CD4-positive, alpha-beta T cell treated with Interleukin-15 for 4 hours (primary cell): ENCODE data around the gene OMP.

ENCODE experiments used
- DNase-seq: peaks from one replicate; pipeline ENCODE4 v3.0.0-alpha.2; 2020; ENCODE audit warnings: low spot score

Gene OMP

GRCh38 chr11:77104727-77105126 lies 2.1 kb downstream of the OMP start:
- DNase-seq, result no peak

DNA sequence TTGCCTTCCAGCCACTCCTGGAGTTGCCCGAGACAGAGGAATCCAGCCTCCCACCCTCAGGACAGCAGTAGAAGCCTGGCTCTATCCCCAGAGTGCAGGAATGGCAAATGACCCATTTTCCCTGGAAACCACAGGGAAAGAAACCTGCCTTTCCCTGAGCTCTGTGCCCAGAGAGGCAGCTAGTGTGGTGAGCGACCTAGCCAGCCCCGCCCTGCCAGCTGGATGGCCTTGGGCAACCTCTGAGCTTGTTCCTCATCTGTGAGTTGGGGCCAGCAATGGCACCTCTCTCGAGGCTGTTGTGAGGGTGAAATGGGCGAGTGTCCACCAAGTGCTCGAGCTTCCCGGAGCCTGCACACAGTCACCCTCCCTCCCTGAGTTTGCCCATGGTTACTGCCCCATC lies 3.7 kb downstream of the OMP start:
- no peak for DNase-seq

DNA sequence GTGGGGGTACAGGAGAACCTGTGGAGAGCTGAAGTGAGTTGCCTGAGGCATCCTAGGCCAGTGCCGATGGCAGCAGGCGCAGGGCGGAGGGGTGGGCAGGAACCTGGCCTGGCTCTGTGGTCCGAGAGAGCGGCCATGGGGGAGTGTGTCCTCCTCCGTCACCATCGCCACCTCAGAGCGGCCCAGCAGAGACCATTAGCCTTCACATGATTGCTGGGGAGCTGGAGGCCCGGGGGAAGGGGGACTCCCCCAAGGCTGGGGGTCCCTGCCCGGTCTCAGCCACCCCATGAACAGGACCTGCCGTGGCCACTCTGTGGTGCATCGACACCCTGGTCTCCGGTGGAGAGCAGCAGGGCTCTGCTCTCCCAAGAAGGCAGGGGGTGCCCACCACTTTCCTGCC lies 4.1 kb downstream of the OMP start:
- no peak for DNase-seq

DNA sequence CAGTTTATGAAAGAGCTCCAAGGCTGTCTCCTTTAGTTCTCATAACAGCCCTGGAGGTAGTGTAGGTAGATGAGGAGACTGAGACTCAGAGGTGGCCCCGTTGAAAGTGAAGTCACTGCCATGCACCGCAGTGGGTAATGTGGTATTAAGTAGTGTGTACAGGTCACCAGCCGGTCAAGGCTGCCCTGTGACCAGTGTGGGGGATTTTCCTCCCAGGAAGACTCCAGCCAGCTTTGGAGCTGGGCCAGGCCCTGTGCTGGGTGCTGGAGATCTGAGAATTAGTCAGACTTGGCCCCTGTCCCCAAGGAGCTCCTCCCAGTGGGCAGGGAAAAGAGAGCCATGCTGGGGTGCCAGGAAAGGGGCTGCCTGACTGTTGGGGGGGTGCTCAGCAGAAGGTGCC lies 5.3 kb downstream of the OMP start:
- DNase-seq, result no peak

DNA sequence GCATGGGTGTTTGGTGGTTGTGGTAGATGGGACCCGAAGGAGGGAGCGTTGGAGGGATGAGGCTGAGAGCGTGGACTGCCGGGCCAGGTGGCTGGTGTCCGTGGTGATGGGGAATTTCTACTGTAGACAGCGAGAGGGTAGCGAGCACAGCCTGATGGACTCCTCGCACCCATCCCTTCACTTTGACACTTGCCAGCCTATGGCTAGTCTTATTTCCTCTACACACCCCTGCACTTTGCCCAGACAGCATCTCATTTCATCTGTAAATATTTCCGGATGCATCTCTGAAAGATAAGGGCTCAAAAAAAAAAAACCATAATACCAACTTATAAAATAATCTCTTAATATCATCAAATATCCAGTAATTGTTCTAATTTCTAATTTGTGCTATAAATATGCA lies 5.8 kb downstream of the OMP start:
- DNase-seq, result no peak

DNA sequence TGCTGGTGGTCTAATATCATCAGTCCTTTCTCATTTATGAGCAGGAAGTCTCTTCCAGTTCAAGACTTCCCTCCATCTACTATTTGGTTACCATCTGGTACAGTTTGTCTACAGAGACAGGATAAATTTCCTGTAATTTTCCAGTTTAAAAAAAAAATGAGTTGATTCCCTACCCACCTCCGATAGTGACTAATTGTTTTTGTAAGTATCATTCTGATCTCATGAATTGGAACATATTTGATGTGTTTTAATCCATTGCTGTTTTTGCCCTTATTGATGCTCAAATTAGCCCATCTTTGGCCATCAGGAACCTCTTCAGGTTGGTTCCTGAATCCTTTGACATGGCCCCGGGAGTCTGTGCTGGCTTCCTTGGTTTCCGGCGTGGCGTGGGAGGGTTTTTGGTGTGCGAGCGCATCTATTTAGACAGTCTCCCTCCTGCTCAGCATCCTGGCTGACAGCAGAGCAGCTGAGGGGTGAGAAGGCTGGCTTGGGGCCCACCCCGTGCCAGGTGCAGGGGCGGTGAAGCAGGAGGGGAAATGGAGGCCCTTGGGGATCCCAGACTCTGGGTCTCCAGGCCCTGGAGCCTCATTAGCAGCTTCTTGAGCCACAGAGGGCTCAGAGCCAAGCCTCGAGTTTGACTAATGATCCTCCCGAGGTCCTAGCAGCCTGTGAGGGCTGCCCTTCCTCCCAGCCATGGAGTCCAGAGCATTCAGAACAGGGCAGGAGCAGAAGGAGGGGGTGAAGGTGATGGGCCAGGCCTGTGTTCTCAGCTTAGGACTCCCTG lies 6.8 kb downstream of the OMP start:
- no peak for DNase-seq

DNA sequence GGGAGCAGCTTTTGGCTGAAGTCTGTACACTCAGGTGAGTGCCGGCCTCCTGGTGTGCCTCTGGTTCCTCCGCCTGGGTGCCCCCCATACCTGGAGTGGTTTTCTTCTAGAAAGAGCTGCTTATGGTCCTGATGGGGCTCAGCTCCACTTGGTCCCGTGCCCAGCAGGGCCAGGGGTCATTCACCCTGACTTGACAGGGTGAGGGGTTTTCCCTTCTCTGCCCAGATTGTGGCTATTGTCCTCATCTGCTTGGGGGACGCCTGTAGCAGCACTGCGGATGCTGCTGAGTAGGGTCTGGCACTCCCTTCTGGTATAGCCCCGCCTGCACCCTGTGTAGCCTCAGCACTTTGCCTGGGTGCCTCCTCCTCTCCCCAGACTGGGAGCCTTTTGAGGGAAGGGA lies 8.2 kb downstream of the OMP start:
- no peak for DNase-seq

GRCh38 chr11:77111277-77111676 lies 8.6 kb downstream of the OMP start:
- DNase-seq, result no peak

- no peak for DNase-seq
Measured at GRCh38 chr11:77111946-77112345, 9.3 kb downstream of the OMP start.

GRCh38 chr11:77112641-77113381 lies 10.2 kb downstream of the OMP start:
- DNase-seq, result no peak

- DNase-seq, result no peak
Measured at GRCh38 chr11:77113382-77114088, 10.9 kb downstream of the OMP start.

- no peak for DNase-seq
Measured at GRCh38 chr11:77114089-77114463, 11.4 kb downstream of the OMP start.

DNA sequence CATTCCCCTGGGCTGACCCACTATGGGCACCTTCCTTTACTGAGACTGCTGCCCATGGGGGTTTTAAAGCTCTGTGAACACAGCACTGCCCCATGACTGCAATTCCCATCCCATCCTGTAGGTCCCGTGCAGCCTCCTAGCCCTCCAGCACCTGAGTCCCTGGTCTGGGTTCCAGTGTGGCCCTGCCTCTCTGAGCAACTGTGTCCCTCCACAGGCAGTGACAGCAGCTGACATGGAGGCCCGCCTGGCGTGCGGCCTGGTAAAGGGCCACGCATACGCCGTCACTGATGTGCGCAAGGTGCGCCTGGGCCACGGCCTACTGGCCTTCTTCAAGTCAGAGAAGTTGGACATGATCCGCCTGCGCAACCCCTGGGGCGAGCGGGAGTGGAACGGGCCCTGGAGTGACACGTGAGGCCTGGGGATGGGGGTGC lies 12.6 kb downstream of the OMP start:
- DNase-seq, result no peak

GRCh38 chr11:77115956-77116355 lies 13.3 kb downstream of the OMP start:
- DNase-seq, result no peak

- no peak for DNase-seq
Measured at GRCh38 chr11:77117492-77117891, 14.9 kb downstream of the OMP start.

- DNase-seq, result no peak
Measured at GRCh38 chr11:77118086-77118485, 15.4 kb downstream of the OMP start.

GRCh38 chr11:77118971-77119370 lies 16.3 kb downstream of the OMP start:
- DNase-seq, result no peak

DNA sequence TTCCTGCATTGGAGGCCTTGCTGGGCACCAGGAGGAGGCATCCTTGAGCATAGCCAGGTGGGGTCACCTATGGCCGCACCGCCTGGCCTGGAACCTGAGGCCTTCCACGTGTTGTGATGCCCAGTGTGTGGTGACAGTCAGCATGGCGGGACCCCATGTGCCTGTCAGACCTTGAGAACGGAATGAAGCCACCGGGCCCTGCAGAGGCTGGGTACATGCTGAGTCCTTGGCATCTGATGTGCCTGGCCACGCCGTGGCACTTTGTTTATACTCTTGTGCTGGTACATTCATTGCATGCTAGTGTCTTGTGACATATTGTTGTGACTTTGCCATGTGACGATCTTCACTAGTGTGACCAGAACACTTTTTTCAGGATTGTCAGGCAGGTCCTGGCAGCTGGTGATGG lies 16.9 kb downstream of the OMP start:
- DNase-seq, result no peak

GRCh38 chr11:77120571-77120970 lies 17.9 kb downstream of the OMP start:
- no peak for DNase-seq

GRCh38 chr11:77121096-77121640 lies 18.5 kb downstream of the OMP start:
- no peak for DNase-seq

GRCh38 chr11:77121876-77122575 lies 19.4 kb downstream of the OMP start:
- no peak for DNase-seq

DNA sequence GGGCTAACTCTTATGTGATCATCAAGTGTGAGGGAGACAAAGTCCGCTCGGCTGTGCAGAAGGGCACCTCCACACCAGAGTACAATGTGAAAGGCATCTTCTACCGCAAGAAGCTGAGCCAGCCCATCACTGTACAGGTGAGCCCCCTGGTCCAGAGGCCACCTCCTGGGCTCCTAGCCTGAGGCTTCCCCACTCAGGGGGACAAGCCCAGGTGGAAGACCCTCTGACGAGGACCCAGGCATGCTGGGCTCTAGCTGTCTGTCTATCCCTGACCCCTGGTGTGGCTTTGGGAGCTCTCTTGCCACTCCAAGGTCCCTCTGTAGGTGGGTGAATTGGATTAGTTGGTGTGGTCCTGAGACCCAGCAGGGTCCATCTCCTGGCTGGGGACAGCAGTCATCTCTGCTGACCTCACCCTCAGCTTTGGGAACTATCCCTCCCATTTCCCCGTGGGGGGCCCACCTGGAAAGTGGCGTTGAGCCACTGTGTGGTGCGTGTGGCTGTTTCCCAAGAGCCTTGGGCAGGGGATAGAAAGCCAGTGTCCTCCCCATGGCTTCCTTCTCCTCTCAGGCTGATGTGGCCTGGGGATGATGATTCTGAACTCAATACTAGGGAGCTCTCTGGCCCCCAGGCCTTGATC lies 20.1 kb downstream of the OMP start:
- DNase-seq, result no peak
